Hematopoietic multipotent progenitor cell (in vitro differentiated cells): ENCODE results near the gene WDCP. TPM values are rescaled to one million over a fixed set of nuclear protein-coding genes. Genes with fewer than 3 reads are reported as not detected.
"Not testable (repeated sequence)": the region's sequence is repeated elsewhere in the genome, so short reads cannot be mapped to it uniquely, and the experiment has no call there.

Source experiments
- DNase-seq, 3 donors: peaks; one replicate each; pipeline ENCODE4 v3.0.0-alpha.2; 2011 to 2015; ENCODE audit warnings: low read depth in 2 of 3, low spot score in 2 of 3
- total RNA-seq: library from RNA; depleted of rRNA; stranded (reverse); fragments of >200 nt; gene quantifications from one replicate; pipeline ENCODE4 v1.2.3, GENCODE V29; 2012

Gene WDCP
- total RNA-seq, 1 donor = 7.8 TPM

DNA sequence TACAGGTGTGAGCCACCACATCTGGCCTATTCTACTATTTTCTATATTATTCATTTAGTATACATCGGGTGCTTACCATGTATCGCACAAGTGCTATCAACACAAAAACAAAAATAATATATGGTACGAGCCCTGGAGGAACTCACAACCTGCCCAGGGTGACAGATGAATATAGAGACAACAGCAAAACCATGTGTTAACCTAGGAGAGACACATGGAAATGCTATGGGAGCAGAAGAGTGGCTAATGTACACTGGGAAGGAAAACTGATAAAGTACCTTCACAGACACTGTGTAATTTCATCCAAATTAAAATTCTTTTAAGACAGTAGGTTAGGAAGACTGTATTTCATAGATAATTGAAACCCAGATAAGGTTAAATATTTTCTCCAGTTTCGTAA, 25.1 kb upstream of the WDCP start:
- no peak for DNase-seq

GRCh38 chr2:24065341-24065740, 18.1 kb upstream of the WDCP start:
- no peak for DNase-seq

DNA sequence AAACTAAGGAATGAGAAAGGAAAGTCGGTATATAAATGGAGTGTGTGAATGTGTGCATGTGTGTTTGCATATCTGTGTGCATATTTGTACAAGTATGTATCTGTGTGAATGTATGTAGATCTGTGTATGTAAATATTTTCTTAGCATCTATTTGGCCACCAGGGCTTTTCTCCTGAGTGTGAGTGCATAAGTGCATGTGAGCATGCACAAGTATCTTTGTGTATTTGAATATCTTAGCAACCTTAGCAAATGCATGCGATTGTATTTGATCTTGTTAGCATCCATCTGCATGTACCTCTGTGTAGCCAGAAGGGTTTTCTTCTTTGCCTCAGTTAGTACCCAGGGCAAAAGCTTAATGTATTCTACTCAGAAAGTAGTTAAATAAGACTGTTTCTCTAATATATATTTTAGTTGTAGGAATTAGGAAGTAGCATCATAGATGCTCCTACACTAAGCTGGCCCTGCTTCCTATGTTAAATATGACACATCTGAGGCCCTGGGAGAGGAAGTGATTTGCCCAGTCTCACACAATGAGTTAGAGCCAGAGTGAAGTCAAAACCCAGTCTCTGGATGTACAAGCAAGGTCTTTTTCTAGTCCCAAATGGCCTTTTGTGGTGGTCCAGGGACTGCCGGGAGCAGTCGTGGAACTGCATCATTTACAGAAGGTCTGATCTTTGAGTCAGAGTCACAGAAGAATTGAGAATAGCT, 11.5 kb upstream of the WDCP start:
- DNase-seq = no peak

GRCh38 chr2:24055750-24056149, 8.6 kb upstream of the WDCP start:
- DNase-seq = no peak

GRCh38 chr2:24054366-24055010, 7.3 kb upstream of the WDCP start:
- DNase-seq = no peak

DNA sequence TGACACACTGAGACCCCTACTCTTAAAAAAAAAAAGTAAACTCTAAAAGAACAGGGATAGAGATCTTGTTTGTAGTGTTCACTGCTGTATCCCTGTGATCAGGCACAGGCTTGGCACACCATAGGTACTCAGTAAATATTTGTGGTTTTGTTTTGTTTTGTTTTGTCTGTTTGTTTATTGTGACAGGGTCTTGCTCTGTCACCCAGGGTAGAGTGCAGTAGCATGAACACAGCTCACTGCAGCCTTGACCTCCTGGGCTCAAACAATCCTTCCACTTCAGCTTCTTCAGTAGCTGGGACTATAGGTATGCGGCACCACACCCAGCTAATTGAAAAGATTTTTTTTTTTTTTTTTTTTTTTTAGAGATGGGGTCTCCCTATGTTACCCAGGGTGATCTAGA, 5.8 kb upstream of the WDCP start:
- no peak for DNase-seq

DNA sequence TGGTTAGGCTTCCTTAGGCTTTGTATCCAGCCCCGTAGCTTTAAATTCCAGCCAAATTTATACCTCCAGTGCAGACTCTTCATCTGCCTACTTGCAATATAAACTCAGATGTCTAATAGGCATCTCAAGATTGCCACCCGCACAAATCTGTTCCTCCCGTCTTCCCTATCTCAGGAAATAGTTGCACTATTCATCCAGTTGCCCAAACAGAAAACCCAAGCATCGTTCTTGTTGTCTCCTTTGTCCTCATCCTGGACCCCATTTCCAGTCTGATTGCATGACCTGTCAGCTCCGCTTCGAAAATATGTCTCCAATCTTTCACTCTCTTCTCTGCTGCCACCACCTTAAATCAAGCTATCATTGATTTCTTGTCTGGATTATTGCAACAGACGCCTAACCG, 4.6 kb upstream of the WDCP start:
- no peak for DNase-seq

GRCh38 chr2:24050041-24050979, 3.1 kb upstream of the WDCP start:
- peak in 1 of 3 donors; percentile 7 for DNase-seq

DNA sequence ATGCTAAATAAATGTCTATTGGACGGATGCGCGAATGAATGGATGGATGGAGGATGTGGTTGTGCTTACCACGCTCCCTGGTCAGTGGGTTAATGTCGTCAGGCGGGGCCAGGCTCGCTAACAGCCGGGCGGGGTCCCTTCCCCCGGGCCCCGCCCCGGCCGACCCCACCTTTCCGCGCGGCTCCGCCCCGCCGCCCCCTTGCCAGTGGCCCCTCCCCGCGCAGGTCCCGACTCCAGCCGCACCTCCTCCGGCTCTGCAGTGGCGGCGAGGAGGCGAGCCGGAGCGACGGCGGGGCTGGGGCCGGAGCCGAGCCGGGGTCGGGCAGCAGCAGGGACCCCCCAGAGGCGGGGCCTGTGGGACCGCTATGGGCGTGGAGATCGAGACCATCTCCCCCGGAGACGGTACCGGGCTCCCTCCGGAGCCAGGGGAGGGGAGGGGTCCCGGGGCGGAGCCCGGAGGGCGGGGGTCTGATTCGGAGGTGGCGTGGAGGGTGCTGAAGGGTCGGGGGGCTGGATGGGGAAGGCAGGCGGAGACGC, 2.4 kb upstream of the WDCP start, which contains the start of gene FKBP1B:
FKBP1B (plus strand) TSS at position 257 of the 537 bp plus-strand sequence; CDS start at position 366, 109 bp downstream.
- DNase-seq = peak in 2 of 3 donors; percentile 43 to 50

GRCh38 chr2:24048769-24049484, 1.7 kb upstream of the WDCP start:
- DNase-seq = peak in 1 of 3 donors; percentile 6

DNA sequence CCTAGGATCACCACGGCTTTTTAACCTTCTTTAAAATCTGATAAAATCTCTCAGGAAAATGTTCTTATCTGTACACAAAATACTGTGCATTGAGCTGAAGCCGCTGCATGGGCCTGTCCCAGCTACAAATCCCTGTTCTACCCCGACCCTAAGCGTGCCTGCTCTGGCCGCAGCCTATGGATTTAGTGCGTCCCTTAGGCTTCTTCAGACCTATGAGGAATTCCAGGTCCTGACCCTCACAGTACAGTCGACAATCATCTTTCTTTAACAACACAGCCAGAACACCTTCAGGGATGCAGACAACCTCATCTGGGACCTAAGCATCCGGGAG, 477 bp upstream of the WDCP start:
- no peak for DNase-seq

- DNase-seq = no peak
Measured at GRCh38 chr2:24046599-24046929, 627 bp downstream of the WDCP start.

- DNase-seq = no peak
Measured at GRCh38 chr2:24045511-24046508, 1.4 kb downstream of the WDCP start.

- DNase-seq = not testable (repeated sequence)
Measured at GRCh38 chr2:24043133-24043532, 4.1 kb downstream of the WDCP start.

GRCh38 chr2:24040511-24040910, 6.7 kb downstream of the WDCP start:
- no peak for DNase-seq

- DNase-seq = no peak
Measured at GRCh38 chr2:24038786-24039499, 8.2 kb downstream of the WDCP start.

DNA sequence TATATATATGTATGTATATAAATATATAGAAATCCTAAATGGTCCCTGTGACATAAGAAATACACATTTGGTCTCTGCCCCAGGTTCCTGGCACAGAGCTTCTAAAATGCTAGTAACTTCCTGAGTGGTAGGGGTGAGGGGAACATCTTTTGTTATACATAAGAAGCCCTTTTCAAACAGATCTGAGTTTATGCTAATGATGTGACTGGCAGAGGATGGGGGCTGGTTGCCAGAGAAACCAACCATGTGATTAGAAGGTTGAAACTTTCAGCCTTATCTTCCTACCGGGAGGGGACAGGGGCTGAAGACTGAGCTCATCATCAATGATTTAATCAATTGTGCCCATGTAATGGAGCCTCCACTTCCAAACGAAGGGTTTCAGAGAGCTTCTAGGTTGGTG, 21.0 kb downstream of the WDCP start:
- DNase-seq = no peak

- DNase-seq = no peak
Measured at GRCh38 chr2:24024996-24025663, 22.1 kb downstream of the WDCP start.
